Measurements from ENCODE around the gene PPP3R1.

The PPP3R1 gene

GRCh38 chr2:68151037-68151436 lies 101.3 kb downstream of the PPP3R1 start:
- no peak for DNase-seq (ENCODE audit: low read depth, low spot score)

GRCh38 chr2:68141875-68142274 lies 110.5 kb downstream of the PPP3R1 start:
- DNase-seq (ENCODE audit: low read depth, low spot score): no peak

GRCh38 chr2:68135448-68136320 lies 116.6 kb downstream of the PPP3R1 start:
- DNase-seq (ENCODE audit: low read depth, low spot score): no peak

GRCh38 chr2:68134554-68134953 lies 117.8 kb downstream of the PPP3R1 start:
- no peak for DNase-seq (ENCODE audit: low read depth, low spot score)

GRCh38 chr2:68134120-68134519 lies 118.2 kb downstream of the PPP3R1 start:
- no peak for DNase-seq (ENCODE audit: low read depth, low spot score)
